HG03432 (cell line): ENCODE data around the gene SHLD2.
A peak's percentile ranks its signal among the peaks of the same experiment; 100 is the strongest.
"Not testable (repeated sequence)": the region's sequence is repeated elsewhere in the genome, so short reads cannot be mapped to it uniquely, and the experiment has no call there.

Source experiments
- ATAC-seq: cut with Tn5 transposase; IDR thresholded peaks from one replicate; pipeline ENCODE4 v1.9.1; 2021; ENCODE audit warnings: mild to moderate bottlenecking, moderate library complexity; ENCODE audit not compliant: unreplicated experiment

Gene SHLD2

DNA sequence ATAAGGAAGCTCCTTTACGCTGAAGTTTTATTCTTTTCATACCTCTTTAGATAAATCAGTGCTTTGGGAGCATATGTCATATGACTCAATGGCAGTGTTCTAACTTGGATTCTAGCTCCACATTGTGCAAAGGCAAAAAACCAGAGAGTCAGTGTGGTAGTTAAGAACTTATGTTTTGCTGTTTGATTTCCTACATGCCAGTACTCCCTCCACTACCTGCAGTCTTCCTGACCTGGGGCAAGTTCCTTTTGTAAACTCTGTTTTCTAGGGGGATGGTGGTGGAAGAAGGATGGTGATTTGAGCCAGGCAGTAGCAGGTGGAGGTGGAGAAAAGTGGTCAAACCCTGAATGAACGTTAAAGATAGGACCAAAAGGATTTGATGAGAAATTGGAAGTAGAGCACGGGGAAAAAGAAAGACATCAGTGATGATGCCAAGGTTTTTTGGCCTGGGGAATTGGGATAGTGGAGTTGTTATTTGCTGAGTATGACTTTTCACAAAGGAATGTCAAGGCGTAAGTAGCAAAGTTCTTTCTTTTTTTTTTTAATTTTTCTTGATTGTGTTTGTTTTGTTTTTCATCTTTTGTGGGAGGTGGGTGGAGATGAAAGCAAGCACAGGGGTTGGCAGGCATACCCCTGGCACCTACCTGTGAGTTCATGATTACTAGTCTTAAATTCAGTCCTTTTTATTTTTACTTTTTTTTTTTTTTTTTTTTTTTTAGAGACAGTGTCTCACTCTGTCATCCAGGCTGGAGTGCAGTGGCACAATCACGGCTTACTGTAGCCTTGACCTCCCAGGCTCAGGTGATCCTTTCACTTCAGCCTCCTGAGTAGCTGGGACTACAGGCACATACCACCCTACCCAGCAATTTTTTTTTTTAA is 47.5 kb downstream of the SHLD2 start:
- ATAC-seq, result not testable (repeated sequence)

DNA sequence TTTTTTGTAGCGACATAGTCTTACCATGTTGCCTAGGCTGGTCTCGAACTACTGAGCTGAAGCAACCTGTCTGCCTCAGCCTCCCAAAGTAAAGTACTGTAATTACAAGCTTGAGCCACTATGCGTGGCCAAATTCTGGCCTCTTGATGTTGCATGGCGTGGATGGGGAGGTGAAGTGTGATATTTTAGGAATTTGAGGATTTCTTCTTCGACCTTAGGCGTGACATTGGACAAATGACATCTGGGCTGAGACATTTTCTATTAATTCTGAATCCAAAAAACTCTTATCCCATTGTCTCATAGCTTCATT is 48.1 kb downstream of the SHLD2 start:
- not testable (repeated sequence) for ATAC-seq

DNA sequence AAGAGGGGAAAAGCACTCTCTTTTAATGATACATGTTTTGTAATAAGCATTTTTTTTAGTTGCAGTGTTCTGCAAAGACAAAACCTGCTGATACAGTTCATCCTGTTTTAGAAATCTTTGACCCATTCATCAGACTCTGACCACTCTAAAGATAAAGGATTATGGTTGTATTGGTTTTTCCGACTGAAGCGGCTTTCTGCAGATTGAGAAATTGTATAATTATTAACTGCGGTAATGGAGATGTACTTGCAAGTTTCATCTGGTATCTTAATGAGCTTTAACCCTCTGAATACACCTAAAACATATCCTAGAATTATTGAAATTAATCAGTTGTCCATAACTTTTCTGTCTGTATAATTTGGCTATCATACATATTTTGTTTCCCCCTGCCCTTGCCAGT is 50.6 kb downstream of the SHLD2 start:
- not testable (repeated sequence) for ATAC-seq

DNA sequence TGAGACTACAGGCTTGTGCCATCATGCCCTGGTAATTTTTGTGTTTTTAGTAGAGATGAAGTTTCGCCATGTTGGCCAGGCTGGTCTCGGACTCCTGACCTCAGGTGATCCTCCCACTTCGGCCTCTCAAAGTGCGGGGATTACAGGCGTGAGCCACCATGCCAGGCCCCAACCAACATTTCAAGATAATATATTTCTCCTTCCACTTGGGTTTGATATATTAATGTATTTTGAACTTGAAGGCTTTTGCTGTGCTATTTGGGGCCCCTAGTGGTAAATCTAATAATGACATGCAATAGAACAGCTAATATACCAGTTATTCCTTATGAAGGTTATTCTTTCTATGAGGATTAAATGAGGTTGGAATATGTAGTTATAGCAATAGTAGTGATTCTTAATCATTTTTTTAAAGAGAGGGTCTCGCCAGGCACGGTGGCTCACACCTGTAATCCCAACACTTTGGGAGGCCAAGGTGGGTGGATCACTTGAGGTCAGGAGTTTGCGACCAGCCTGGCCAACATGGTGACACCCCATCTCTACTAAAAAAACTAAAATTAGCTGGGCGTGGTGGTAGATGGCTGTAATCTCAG is 54.1 kb downstream of the SHLD2 start:
- not testable (repeated sequence) for ATAC-seq

DNA sequence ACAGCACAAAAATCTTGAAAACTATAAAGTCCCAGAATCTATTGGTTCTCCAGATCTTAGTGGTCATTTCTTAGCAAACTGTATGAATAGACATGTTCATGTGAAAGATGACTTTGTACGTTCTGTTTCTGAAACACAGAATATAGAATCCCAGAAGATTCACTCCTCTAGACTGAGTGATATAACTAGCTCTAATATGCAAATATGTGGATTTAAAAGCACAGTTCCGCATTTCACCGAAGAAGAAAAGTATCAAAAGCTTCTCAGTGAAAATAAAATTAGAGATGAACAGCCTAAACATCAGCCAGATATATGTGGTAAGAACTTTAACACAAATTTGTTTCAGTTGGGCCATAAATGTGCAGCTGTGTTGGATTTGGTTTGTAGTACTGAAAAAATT is 56.5 kb downstream of the SHLD2 start:
- peak; percentile 45 for ATAC-seq

DNA sequence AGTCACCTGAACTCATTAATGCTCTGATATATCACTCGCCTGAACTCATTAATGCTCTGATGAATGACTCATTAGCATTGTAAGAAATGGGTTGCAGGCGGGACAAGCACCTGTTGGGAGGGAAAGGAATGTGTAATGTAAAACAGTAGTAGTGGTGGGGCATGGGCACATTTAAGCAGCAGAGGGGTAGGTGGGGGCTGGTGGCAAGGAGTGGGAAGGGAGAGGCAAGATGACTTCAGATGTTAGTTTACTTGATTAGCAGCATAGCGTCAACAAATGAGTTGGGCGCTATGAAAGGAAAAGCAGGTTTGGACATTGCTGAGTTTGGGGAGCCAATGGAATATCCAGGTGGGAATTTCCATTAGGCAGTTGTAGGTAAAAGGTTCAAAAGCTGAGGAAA is 61.8 kb downstream of the SHLD2 start:
- ATAC-seq, result not testable (repeated sequence)

DNA sequence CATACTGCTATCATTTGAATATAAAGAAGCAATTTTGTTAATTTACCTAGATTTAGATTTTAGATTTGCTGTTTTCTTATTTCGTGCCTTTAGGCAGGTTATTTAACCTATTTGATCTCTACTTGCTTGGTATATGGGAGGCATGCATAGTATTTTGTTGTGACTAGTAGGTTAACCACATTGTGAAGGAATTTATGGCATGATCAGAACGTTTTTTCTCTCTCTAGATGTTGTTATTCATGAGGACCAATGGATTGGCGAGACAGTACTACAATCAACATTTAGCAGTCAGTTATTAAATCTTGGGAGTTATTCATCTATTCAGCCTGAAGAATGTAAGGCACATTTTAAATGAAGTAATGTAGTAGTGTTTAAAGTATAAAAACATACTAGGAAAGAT is 62.8 kb downstream of the SHLD2 start:
- not testable (repeated sequence) for ATAC-seq

DNA sequence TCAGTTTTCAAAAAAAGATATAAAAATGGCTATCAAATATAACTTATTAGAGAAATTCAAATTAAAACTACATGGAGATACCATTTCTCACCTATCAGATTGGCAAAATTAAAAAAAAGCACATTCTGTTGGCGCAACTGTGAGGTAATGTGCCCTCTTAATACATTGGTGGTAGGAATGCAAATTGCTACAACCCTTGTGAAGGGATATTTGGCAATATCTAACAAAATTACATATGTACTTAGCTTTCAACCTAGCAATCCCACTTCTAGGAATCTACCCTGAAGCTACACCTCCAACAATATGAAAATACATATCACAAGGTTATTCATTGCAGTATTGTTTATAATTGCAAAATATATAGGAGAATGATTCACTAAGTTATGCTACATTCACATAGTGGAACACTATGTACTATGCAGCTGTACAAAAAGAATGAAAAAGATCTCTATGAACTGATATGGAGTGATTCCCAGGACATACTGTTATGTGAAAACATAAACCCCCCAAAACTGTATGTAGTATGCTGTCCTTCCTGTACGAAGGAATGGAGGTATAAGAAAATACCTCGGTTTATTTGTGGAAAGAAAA is 67.8 kb downstream of the SHLD2 start:
- ATAC-seq, result not testable (repeated sequence)

DNA sequence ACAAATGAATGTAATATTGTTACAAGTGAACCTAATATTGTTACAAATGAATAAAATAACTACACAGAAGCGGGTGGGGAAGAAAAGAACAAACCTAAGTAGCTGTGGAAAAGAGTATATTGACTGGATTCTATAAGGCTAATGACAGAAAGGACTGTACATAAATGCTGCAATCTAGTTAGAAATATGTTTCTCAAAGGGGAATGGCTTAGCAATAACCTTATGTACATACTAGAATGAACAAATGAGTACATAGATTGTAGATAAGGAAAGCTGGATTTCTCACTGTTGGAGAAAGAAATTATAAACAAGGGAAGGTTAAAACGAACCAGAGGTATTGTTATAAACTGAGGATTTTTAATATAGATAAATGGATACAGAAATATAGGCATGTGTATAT is 68.4 kb downstream of the SHLD2 start:
- not testable (repeated sequence) for ATAC-seq

DNA sequence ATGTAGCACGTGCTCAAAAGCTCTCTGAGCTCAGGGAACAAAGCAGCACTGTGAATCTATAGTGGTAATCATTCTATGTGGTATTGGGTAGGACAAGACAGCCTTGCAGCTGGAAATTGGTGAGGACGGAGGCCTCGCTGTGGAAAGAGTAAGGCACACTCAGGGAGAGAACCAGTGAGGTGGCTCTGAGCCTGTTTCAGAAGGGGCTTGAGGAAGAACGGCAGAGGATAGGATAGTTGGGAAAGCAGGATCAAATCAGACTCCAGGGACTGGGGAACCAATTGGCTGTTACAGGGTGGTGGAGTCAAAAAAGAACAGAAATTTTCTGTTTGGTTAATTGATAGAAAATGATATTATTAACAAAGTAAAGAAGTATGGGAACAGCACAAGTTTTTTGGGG is 74.9 kb downstream of the SHLD2 start:
- not testable (repeated sequence) for ATAC-seq

DNA sequence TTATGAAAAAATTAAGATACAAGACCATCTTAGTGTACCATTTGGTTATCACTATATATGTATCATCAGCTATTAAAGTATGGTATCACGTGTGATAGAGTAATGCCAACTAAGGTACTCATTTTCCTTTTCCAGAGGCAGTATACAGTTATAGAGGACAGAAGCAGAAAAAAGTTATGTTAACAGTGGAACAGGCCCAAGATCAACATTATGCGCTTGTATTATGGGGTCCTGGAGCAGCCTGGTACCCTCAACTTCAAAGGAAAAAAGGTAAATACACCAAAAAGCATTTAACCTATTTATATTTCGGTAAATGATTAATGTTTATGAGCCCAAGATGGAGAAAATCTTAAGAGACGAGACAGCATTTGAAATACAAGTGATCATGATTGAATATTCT is 75.7 kb downstream of the SHLD2 start:
- ATAC-seq, result not testable (repeated sequence)

DNA sequence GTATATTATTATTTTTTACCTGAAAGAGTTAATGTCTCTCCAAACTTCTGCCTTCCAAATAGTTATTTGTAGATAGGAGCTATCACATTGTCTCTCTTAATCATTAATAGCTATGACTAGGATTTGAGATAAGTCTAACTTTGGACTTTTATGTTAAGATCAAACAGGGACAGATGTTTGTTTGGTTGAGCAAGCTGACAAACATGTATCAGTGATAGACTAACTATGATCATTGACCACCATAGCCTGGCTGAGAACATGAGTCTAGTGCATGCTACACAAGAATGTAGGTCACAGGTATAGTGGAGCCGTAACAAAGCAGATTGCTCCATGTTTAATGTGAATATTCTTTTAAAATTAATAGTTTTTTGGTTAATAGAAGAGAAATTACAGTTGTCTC is 76.7 kb downstream of the SHLD2 start:
- not testable (repeated sequence) for ATAC-seq

DNA sequence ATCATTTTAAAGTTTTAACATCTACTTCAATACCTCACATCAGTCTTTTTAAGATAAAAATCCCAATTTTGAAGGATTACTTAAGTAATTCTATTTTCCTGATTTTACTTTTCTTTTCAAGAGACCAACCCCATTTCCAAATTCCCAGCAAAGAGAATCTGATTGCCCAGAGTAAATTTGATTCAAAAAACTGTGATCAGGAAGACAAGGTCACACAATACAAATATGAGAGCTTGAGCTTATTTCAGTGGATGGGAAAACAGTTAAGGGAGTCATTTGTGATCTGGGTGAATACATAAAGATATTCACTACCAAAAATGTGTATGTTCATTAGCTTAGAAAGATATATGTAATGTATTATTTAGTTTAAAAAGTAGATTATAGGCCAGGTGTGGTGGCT is 77.2 kb downstream of the SHLD2 start:
- not testable (repeated sequence) for ATAC-seq

DNA sequence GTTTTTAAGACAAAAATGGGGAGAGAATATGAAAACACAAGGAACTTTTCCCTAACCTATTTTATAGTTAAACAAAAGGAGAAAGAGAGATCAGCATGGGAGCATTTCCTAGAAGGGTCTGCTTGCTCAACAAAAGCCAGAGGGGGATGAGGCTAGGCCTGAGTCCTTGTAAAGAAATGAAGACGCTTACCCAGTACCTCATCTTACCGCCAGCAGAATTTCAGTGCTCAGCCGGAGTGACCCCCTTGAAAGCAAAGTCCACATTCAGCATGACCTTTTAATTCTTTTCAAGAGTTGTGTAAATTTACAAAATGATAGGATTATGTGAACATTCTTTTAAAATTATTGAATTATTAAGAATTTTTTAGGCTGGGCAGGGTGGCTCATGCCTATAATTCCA is 82.6 kb downstream of the SHLD2 start:
- ATAC-seq, result not testable (repeated sequence)

DNA sequence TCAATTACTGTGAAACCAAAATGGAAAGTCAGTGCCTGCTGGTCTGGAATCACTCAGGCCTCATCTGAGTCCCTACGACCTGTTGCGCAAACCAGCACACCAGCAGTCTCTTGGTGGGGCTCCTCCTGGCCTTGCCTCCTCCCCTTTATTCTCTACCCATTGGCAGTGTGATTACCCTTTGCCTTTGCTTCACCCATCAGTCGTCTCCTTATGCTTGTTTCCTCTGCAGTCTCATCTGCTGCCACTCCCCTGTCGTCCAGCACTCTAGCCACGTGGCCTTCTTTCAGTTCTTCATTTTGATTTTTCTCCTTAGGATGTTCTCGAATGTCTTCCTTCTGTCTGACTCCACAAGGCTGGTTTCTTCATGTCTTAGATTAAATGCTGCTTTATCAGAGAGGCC is 89.4 kb downstream of the SHLD2 start:
- ATAC-seq, result not testable (repeated sequence)

DNA sequence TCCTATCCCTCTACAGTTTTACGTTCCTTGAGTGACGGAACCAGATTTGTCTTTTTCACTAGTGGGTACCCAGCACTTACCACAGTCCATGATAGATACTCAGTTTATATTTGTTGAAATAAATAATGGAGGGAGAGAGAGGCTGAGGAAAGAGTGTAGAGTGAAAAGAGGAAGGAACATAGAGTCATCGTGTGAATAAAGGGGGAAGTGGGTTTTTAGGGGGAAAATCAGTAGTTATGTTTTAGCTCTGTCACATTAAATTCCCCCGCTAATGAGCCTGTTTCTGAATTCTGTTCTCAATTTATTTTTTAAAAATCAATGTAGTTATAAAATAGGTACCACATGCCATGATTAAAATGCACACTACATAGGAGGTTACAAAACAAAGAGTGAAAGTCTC is 91.0 kb downstream of the SHLD2 start:
- not testable (repeated sequence) for ATAC-seq

DNA sequence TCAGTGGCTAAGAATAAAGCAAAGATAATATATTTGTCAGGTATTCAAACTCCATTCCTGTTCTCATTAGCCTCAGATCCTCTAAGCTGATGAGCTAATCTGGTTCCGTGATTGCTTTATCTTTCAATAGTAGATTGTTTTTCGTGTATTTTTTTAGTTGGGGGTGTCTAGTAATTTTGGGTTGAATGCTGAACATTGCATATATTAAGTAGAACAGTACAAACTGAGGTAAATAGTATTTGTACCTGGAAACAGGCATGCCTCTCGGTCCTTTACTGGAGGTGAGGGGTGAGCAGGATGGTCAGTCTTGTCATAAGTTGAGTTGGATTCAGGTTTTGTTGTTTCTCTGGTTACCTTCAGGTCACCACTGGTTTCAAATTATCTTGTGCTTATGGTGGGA is 92.6 kb downstream of the SHLD2 start:
- ATAC-seq, result not testable (repeated sequence)

DNA sequence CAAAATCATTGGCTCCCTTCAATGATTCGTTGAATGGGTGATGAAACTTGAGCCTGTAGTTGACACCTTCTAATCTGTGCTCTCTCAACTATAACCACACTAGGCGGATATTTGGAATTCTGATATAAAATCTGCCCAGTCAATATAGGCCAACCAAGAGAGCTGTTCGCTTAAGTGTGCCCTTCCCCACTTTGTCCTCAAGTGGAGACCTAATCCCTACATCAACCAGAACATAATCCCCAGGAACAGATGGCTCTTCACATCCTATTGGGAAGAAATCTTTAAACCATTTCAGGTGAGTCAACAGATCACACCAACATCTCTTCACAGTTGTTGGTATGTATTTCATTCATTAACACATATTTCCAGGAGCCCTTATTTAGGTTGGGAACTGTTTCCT is 96.8 kb downstream of the SHLD2 start:
- ATAC-seq, result not testable (repeated sequence)

DNA sequence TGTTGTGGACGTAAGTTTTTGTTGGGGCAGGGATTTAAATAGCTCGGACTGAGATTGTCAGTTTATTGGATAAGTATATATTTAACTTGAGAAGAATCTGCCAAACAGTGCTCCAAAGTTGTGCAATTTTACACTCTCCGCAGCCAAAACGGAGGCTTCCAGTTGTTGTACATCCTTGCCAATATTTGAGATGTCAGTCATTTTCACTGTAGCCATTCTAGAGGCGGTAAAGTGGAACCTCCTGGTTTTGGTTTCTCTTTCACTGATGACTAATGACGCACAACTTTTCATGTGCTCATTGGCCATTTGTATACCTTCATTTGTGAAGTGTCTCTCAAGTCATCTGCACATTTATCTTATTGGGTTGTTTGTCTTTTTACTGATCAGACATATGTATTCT is 105.9 kb downstream of the SHLD2 start:
- peak; percentile 74 for ATAC-seq

DNA sequence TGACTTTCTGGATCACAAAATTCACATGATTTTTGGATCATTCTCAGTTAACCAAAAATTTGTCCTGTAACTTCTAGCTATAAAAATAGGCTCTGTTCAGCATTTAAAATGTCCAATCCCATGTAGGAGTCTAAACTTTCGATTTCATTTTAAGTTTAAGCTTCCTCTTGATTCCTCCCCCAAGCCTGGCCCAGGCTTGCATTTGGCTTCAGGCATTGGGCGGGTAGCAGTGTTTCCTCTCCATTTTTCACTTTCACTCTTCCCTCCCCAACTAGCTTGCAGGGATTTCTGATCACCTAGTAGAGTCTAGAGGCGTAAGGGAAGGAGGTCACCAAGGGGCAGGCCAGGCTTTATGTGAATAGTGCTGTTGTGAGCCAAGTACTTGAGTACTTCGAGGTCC is 109.8 kb downstream of the SHLD2 start:
- ATAC-seq, result not testable (repeated sequence)

DNA sequence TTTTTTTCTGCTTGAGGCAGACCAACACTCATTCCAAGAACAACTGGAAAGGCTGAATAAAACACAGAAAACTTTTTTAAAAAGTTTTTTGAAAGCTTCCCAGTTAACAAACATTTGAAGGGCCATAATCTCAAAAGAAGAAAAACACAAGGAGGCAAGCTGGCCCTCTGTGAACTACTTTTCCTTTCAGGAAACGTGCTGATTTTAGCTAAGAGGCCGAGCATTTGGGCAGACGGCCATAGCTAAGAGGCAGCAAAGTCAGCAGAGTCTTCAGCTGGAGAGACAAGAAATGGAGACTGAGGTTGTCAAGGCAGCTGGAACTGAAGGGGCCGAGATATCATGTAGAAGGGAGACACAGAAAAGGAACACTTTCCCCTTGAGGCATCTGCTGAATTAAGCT is 111.9 kb downstream of the SHLD2 start:
- not testable (repeated sequence) for ATAC-seq

DNA sequence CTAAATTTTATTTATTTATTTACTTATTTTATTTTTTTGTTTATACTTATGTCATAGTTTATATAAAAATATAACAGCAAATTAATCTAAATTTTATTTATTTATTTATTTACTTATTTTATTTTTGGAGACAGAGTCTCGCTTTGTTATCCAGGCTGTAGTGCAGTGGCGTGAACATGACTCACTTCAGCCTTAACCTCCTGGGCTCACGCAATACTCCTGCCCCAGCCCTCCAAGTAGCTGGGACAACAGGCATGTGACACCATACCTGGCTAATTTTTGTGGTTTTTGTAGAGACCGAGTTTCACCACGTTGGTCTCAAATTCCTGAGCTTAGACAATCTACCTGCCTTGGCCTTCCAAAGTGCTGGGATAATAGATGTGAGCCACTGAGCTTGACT is 115.3 kb downstream of the SHLD2 start:
- ATAC-seq, result not testable (repeated sequence)
